NB4 (cell line): ENCODE measurements around the gene ZNF331.

ENCODE experiments used
- MYC ChIP-seq: IDR thresholded peaks from 2 replicates; pipeline ENCODE4 v1.6.1; 2011; ENCODE audit warnings: low read depth, low read length
- POLR2A ChIP-seq: IDR thresholded peaks from 2 replicates; pipeline ENCODE4 v1.6.1; 2011; ENCODE audit warnings: mild to moderate bottlenecking; ENCODE audit not compliant: insufficient read length; ENCODE audit errors: extremely low read depth
- TF ChIP-seq, protein P1 (sequence below): IDR thresholded peaks from one replicate; pipeline ENCODE4 v1.5.1; 2012; ENCODE audit warnings: low read depth, low read length
- TF ChIP-seq, protein P2 (sequence below): IDR thresholded peaks from 2 replicates; pipeline ENCODE4 v1.6.1; 2011; ENCODE audit warnings: low read depth, low read length

DNA sequence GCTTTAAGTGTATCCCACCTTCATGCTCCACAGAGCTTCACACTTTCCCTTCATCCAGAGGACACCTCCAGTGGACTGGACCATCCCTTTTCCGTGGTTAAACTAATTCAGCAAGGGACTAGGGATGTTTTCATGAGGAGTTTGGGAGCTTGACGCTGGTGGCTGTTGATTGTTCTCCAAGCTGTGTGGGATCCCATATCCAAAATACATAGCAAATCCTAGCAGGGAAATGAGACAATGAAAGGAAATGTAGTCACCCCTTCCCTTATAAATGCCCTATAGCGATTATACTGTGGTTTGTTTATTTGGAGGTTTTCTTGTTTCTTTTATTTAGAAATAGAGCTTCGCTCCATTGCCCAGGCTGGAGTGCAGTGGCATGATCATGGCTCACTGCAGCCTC is 62.3 kb downstream of the ZNF331 start:
- TF ChIP-seq, protein P1, sequence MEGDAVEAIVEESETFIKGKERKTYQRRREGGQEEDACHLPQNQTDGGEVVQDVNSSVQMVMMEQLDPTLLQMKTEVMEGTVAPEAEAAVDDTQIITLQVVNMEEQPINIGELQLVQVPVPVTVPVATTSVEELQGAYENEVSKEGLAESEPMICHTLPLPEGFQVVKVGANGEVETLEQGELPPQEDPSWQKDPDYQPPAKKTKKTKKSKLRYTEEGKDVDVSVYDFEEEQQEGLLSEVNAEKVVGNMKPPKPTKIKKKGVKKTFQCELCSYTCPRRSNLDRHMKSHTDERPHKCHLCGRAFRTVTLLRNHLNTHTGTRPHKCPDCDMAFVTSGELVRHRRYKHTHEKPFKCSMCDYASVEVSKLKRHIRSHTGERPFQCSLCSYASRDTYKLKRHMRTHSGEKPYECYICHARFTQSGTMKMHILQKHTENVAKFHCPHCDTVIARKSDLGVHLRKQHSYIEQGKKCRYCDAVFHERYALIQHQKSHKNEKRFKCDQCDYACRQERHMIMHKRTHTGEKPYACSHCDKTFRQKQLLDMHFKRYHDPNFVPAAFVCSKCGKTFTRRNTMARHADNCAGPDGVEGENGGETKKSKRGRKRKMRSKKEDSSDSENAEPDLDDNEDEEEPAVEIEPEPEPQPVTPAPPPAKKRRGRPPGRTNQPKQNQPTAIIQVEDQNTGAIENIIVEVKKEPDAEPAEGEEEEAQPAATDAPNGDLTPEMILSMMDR, result no peak
- TF ChIP-seq POLR2A (no peak), MYC (no peak)
- TF ChIP-seq, protein P2, sequence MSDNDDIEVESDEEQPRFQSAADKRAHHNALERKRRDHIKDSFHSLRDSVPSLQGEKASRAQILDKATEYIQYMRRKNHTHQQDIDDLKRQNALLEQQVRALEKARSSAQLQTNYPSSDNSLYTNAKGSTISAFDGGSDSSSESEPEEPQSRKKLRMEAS, result no peak
